Keratinocyte (primary cell): ENCODE data around the gene RAD18.

Experiments used
- CTCF ChIP-seq, 3 experiments: IDR thresholded peaks in 1 of 3; conservative IDR thresholded peaks in 1 of 3; optimal IDR thresholded peaks in 1 of 3; 2 replicates in 2 of 3; 3 replicates in 1 of 3; pipeline versions ENCODE3 to v1.5.1; 2011; ENCODE audit warnings: low read length in 3 of 3, mild to moderate bottlenecking in 3 of 3, moderate library complexity in 2 of 3, control low read depth in 1 of 3, inconsistent platforms in 1 of 3; ENCODE audit not compliant: insufficient read depth in 2 of 3; ENCODE audit errors: extremely low read depth in 1 of 3
- EZH2 ChIP-seq: IDR thresholded peaks from one replicate; pipeline ENCODE4 v1.6.1; 2012; ENCODE audit warnings: inconsistent platforms, mild to moderate bottlenecking, low read length, moderate library complexity

GRCh38 chr3:8986741-8987140 is 23.5 kb upstream of the RAD18 start:
- TF ChIP-seq CTCF (optimal IDR thresholded peaks at IDR 0.05 in 1 of 3, IDR thresholded peaks at IDR 0.05 in 1 of 3, conservative IDR thresholded peaks at IDR 0.05 in 1 of 3; ENCODE audit: extremely low read depth in 1 of 3, insufficient read depth in 2 of 3, low read length in 3 of 3) (no peak), EZH2 (no peak)
